ENCODE results near the gene EIF2A. TPM values are rescaled to one million over a fixed set of nuclear protein-coding genes. Genes with fewer than 3 reads are reported as not detected.

Gene EIF2A
- total RNA-seq, 2 experiments from 2014 or later = 85.6 to 105 TPM

DNA sequence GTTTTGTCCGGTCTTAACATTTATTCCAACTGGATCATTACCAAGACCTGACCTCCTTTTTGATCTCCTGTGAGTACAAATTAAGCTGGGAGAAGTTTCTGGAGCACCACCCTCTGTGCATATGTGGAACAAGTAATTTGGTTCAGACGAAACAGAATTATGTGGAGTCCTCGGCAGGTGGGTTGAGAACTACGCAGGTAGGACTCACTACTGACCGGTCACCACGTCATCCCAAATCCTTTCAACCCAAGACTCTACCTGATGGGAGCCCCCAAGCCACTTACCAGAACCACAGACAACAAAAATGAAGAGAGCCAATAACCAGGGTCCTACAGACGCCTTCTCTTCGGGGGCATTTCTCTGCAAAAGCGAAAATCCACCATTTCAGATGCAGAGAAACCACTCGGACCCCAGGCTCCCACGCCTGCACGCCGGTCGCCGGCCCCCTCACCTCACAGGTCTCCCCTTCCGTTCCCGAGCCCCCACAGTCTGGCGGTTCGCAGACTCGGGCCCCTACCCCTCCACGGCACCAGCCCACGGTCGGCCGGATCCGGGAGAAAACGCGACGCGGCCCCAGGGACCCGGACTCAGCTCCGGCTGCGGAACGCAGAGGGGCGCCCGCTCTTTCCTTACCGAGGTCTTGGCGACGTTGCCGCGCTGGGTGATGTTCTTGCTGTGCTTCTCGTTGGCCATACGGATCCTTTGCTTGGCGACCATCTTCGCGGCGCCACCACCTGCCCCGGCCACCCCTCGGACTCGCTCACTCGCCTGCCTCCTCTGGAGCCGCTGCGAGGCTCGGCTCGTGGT, 965 bp upstream of the EIF2A start:
- ChIA-PET CTCF (ENCODE audit: unreplicated experiment) (no interaction called here), POLR2A (interaction anchor here (0.6 to 2.3 kb wide), 15 partner anchors 8 to 627 kb away, joined by 3 to 15 read pairs (median 3); partner anchors contain the start of gene TSC22D2)
- intact Hi-C loops (cut with micrococcal nuclease; ENCODE audit: unreplicated experiment) = loop anchor here (1.0 to 5.0 kb wide), 6 partner anchors 58 to 541 kb away; partner anchors contain the start of genes ERICH6, SELENOT, SIAH2 and TSC22D2
- H3K79me2 ChIP-seq (ENCODE audit: insufficient read depth, low read depth, low read length) = peaks cover 86% of the 10 kb centered on the region
- H3K9me2 ChIP-seq (ENCODE audit: insufficient read depth, low read length) = no peaks in the 10 kb centered on the region
- H3K4me3 ChIP-seq (ENCODE audit: low read depth, low read length, poor library complexity, severe bottlenecking) = peak overlapping the region; percentile 98
- H3K4me2 ChIP-seq (ENCODE audit: low read length) = peak overlapping the region; percentile 80
- 0 out of 2 replicates have a peak overlapping the region, but pooled peaks have one; percentile 27 for H2AFZ ChIP-seq (ENCODE audit: low read length)
- H3K9me3 ChIP-seq (ENCODE audit: low read length) = no peaks in the 10 kb centered on the region
- peak overlapping the region; percentile 80 for H3K27ac ChIP-seq (ENCODE audit: low read depth, low read length, poor library complexity, severe bottlenecking)
- H3K4me1 ChIP-seq (ENCODE audit: insufficient read depth, low read length, poor library complexity, severe bottlenecking) = peaks cover 40% of the 10 kb centered on the region
- TF ChIP-seq CTCF (conservative IDR thresholded peaks at IDR 0.05; ENCODE audit: low read length) (0 out of 2 replicates have a peak, but pooled peaks have one; percentile 7), EZH2phosphoT487 (IDR thresholded peaks at IDR 0.05; ENCODE audit: borderline replicate concordance, low read depth, low read length) (no peak)
- peaks cover 66% of the 10 kb centered on the region for H3K36me3 ChIP-seq (ENCODE audit: insufficient read depth, low read length)
- BruUV-seq (replicated peaks) = no TSS peak
- peaks cover 36% of the 10 kb centered on the region for H4K20me1 ChIP-seq (ENCODE audit: insufficient read depth, low read length)
- DNase-seq (ENCODE audit: low spot score) = peak; percentile 71

- POLR2A ChIA-PET = interaction anchor here (0.6 to 1.6 kb wide), 11 partner anchors 9 to 656 kb away, joined by 3 to 6 read pairs (median 3); partner anchors contain the start of genes ERICH6, GPR171 and SELENOT
These were observed 606 bp downstream of the EIF2A start for GRCh38 chr3:150547045-150547741.

More at GRCh38 chr3:150547045-150547741, 606 bp downstream of the EIF2A start:
- peak overlapping the region; percentile 70; the same call in 1 of the 2 replicates for H2AFZ ChIP-seq (ENCODE audit: low read length)
- BruUV-seq (replicated peaks) = TSS peak; percentile 89
- H3K9me3 ChIP-seq (ENCODE audit: low read length) = no peaks in the 10 kb centered on the region
- peak overlapping the region; percentile 81 for H3K27ac ChIP-seq (ENCODE audit: low read depth, low read length, poor library complexity, severe bottlenecking)
- no peaks in the 10 kb centered on the region for H3K9me2 ChIP-seq (ENCODE audit: insufficient read depth, low read length)
- peak overlapping the region; percentile 98 for H3K4me3 ChIP-seq (ENCODE audit: low read depth, low read length, poor library complexity, severe bottlenecking)
- peaks cover 92% of the 10 kb centered on the region for H3K79me2 ChIP-seq (ENCODE audit: insufficient read depth, low read depth, low read length)
- peaks cover 33% of the 10 kb centered on the region for H4K20me1 ChIP-seq (ENCODE audit: insufficient read depth, low read length)
- CTCF ChIA-PET (ENCODE audit: unreplicated experiment) = no interaction called here
- DNase-seq (ENCODE audit: low spot score) = no peak
- H3K36me3 ChIP-seq (ENCODE audit: insufficient read depth, low read length) = peaks cover 69% of the 10 kb centered on the region
- peak overlapping the region; percentile 90 for H3K4me2 ChIP-seq (ENCODE audit: low read length)
- TF ChIP-seq EZH2phosphoT487 (IDR thresholded peaks at IDR 0.05; ENCODE audit: borderline replicate concordance, low read depth, low read length) (no peak), CTCF (conservative IDR thresholded peaks at IDR 0.05; ENCODE audit: low read length) (no peak)
- intact Hi-C loops (cut with micrococcal nuclease; ENCODE audit: unreplicated experiment) = loop anchor here (2.0 to 5.0 kb wide), 2 partner anchors 155 to 216 kb away; partner anchors contain the start of genes ERICH6 and SIAH2
- H3K4me1 ChIP-seq (ENCODE audit: insufficient read depth, low read length, poor library complexity, severe bottlenecking) = peaks cover 40% of the 10 kb centered on the region

All from OCI-LY7 (cell line).